GM21717 (cell line): ENCODE results near the gene B3GNT2.
"Not testable (repeated sequence)": the region's sequence is repeated elsewhere in the genome, so short reads cannot be mapped to it uniquely, and the experiment has no call there.

ENCODE experiments used
- ATAC-seq: cut with Tn5 transposase; IDR thresholded peaks from one replicate; pipeline ENCODE4 v1.9.1; 2021; ENCODE audit warnings: mild to moderate bottlenecking, moderate library complexity; ENCODE audit not compliant: unreplicated experiment

The B3GNT2 gene

DNA sequence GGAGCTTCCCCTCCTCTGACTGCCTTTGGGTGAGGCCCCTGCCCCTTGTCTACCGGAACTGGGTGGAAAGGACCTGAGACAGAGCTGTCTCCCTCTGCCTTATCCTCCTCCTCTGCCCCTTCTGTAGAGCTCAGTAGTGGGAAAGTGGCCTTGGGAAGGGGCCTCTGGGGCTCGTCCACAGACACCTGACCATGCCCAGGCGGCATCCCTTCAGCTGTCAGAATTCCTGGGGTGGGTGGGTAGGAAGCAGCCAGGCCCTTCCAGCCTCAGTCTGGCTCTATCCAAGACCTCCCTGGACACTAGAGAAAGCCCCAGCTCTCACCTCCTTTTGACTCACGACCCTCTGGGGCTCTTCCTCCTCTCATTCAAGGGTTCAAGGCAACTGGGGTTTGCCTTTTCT is 35.6 kb downstream of the B3GNT2 start:
- no peak for ATAC-seq

DNA sequence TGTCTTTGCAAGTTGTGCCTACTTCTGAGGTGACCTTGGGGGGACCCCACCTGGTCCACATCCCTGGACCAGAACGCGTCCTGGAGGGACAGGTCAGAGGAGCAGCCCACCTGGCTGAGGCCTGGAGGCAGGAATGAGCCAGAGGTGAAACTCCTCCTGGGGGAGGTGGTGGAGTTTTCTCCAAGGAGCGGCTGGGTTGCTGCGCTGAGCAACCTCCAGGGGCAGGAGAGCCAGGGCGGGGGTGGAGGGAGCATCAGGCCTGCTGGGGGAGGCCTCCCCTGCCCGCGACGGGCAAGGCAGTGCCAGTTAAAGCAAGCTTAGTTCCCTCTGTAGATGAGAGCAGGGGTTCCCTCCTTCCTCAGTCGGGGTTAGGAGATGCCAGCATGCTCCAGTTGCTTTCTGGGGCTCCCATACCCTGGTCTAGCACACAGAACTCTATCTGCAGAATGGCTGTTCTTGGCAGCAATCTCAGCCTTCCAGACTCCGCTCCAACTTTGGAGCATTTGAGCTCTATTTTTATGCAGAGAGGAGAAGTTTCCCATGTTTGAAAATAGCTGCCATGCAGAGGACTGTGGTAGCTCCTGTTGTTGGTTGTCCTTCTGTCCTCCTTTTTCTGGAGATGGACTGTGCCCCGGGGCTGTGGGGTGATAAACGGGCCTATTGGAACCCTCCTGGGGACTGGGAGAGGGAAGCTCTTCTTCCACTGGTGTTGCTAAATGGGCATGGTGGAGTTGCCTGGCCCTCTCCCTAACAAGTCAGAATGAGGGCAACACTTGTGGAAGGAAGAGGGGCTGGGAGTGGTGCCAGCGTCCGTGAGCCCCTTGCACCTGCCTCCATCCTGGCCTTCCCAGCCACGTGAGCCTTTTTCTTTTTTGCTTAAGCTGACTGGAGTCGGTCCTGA is 39.1 kb downstream of the B3GNT2 start:
- ATAC-seq: no peak

DNA sequence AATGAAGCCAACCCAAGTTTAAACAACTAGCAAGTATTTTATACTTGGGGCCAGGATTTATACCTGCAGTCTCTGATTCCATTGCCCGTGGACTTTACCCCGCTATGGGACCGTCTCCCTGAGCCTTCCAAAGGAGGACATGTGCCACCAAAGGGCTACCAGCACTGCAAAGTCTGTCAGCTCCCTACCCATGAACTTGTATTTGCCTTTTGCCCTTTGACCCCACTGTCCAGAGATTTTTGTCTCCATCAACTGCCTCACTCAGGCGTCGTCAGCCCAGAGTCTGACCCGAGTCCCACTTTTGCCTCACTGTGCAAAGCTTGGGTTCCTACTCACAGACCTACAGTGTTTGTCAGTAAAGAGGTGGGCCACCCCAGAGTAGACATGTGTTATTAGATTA is 40.6 kb downstream of the B3GNT2 start:
- no peak for ATAC-seq

DNA sequence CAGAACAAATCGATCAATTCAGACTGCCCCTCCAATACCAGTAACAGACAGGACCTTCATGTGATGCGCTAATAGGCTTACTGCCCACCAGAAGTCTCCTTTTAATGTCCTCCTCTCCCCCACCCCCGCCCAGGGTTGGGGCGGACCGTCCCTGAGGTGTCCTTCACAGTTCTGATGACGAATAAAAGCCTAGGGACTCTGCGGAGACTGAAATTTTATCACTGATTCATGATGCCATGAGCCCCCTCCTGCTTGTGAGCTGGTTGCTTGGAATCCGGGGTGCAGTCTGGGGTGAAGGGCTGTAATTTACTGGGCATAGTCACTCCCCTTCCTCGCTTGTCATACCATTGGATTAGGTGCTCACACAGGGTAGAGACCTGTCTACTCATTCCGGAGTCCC is 42.3 kb downstream of the B3GNT2 start:
- no peak for ATAC-seq

DNA sequence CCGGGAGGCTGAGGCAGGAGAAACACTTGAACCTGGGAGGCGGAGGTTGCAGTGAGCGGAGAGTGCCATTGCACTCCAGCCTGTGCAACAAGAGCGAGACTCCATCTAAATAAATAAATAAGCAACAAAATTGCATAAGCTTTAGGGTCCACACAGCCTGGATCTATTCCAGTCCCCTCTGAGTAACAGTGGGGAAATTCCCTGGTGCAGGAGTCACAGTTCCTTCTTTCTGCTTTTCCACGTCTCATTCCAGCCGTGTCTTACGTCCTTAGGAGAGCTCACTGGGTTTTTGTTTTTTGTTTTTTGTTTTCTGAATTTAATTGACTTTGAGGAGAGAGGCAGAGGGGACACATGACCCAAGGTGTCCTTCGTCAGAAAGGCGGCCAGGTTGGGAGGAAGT is 44.6 kb downstream of the B3GNT2 start:
- no peak for ATAC-seq

DNA sequence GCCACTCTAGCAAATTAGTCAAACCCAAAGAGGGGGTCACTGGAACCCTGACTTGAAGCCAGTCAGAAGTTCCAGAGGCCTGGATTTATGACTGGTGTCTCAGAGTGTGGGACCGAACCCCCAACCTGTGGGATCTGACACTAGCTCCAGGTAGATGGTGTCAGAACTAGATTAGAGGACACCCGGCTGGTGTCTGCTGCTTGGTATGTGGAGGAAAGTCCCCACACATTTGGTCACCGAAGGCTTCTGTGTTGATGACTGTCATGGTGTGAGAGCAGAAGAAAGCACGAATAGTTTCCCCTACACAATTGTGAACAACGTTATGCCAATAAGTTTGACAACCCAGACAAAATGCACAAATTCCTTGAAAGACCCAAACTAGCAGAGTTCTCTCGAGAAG is 48.1 kb downstream of the B3GNT2 start:
- ATAC-seq: no peak

DNA sequence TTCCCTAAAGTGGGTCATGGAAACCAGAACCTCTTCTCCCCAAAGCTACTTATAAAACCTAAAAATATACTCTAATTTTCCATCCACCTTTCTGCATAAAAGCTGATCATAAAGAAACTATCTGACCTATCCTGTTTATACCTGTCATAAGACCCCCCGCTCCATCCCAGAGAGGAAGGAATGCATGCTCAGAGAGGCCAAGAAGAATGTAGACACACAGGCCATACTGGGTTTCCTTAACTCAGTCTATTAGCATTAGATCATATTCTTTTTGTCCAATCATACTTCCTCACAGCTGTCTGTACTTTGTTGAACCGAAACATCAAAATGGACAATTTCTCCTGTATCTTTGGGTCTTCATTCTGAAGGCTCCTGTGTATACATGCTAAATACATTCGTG is 52.3 kb downstream of the B3GNT2 start:
- ATAC-seq: no peak

DNA sequence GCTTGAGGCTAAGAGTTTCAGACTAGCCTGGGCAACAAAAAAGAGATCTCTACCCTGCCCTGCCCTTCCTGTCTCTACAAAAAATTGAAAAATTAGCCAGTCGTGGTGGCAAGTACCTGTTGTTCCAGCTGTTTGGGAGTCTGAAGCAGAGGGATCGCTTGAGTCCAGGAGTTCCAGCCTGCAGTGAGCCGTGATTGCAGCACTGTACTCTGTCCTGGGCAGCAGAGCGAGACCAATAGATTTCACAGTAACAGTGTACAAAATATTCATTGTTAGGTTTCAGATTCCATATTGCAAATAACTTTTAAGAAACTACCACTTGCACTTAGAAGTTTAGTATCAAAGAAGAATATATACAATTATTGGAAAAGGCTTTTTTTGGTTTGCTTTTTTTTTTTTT is 54.3 kb downstream of the B3GNT2 start:
- ATAC-seq: no peak

DNA sequence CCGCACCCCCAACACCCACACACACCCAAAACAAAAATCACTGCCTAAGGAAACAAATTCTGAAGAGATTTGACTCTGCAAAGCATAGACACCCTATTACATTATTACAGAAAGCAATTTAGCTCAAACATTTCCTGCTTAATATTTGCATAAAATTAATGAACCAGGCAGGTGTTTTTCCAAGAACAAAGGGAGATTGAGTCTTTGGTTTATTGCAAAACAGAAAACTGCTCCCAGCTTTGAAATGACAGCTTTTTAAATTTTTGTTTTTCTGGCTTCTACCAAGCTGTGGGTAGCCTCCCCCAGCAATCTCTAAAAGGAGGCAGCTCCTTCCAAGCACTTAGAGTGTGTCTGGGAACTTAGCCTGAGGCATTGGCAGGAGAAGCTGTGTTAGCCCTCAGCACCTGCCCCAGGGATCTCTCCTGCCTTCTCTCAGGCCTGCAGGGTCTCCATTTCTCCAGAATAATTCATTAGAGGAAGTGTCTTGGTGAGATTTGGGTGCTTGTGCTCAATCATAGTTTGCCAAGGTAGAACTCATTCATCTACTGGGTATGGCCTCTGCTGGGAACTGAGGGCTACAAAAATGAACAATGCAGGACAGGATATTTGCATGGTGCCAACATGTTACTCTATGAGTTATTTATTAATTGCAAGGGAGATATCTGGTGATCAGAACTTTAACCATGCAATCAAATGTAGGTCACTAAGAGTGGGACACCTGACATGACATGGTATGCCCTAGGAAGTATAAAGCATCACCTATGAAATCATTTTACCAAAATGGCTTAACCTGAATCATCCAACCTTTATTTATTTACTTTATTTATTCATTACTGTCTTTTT is 58.7 kb downstream of the B3GNT2 start:
- ATAC-seq: no peak

DNA sequence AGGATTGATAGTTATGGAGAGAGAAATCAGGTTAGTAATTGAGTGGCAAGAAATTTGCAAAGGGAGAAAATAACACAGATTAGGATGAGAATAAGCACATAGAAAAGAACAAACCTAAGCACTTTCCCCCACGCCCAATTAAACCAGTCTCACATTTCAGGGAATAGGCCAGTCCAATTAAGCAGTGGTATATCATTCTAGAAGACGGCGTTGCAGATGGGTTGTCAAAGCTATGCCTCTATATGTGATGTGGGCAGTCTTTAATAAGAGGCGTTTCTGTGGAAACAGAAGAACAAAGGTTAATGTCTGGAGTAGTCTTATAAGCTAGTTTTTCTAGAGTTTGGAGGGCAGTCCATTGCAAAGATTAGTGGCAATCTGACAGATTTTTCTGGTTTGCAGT is 61.6 kb downstream of the B3GNT2 start:
- ATAC-seq: no peak

DNA sequence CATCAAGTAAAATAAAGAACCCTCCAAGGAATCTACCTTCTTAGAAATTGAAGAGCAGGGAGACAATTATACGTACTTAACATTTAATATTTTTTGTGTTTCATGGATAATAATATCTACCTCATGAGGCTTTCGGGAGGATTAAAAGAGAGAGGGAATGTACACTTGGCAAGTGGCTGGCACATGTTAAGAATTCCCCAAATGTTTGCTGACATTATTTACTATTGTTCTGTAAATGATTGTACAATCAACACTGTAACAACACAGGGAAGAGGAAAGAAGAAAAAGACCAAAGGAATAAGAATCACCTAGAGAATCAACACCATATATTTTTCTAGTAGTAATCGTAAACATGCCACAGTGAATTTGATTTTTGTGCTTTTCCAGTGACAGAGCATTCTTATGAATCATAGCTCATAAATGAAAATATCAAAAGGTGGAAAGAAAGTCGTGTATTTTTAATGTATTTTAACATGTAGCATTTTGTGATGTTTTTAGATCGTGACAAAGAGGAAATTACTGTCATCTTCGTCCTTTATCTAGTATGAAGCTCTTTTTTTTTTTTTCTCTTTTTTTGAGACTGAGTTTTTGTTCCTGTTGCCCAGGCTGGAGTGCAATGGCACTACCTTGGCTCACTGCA is 67.3 kb downstream of the B3GNT2 start:
- ATAC-seq: no peak

DNA sequence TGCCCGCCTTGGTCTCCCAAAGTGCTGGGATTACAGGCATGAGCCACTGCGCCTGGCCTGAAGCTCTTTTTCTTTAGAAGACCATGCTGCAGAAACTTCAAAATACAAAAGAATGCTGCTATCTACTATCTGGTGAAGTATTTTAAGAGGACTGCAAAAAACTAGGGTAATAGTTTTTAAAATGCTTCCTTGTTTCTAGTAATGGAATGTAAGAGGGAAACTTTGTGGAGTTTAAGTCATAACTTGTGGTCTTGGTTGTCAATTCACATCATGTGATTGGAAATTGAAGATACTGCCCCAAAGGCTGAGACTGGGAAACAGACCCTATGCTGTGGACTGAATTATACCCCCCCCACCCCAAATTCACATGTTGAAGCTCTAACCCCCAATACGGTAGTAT is 68.3 kb downstream of the B3GNT2 start:
- no peak for ATAC-seq

DNA sequence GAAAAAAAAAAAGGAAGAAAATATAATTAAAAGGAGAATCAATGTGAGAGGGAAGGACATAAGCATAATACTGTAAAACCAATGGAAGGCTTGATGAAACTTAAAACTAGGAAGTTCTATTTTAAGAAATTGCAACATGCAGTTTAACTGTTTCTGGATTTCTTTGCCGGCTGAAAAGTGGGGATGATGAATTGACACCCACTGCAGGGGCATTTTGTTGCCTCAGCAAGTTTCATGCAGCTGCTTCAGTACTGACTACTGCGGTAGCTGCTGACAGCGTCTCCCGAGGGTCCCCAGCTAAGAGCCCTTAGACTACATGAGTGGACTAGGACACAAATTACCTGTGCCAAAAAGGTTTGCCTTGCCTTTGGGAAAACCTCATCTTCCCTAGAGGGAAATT is 69.2 kb downstream of the B3GNT2 start:
- ATAC-seq: no peak

DNA sequence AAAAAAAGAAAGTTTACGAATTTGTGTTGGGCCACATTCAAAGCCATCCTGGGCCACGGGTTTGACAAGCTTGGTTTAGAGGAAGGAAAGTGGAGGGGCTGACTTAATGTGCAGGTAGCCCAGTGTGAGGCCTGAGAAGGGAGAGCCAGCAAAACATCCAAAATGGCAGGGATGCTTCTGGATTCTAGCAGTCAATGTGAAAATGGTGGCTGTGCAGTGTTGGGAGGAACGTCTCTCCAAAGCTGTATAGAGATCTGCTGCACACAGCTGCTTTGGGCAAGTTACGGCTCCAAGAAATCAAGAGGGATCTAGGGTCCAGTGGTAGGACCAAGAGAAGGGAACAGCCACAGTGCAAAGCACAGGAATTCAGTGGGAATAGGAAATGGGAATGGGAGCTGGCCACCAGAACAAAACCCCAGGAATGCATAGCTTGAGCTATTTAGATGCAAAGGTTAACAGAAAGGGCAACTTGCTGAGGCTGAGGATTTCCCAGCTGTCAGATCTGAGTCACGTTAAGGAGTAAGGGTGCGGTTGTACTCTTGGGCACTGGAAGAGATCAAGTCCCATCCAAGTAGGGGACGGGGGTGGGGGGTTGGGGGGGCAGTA is 70.6 kb downstream of the B3GNT2 start:
- no peak for ATAC-seq

DNA sequence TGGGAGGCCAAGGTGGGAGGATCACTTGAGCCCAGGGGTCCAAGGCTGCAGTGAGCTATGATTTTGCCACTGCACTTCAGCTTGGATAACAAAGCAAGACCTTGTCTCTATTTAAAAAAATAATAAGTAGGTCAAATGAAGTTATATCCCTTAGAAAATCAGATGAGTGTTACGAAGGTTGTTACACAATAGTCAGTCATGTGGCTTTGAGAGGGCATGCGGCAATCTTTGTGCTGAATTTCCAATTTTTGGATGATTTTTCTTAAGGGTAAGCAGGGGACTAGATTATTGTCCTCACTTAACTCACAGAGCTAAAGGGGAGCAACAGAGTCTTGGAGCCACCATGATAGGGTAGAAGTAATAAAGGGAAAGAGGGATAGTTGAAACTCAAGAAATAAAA is 71.8 kb downstream of the B3GNT2 start:
- ATAC-seq: no peak

DNA sequence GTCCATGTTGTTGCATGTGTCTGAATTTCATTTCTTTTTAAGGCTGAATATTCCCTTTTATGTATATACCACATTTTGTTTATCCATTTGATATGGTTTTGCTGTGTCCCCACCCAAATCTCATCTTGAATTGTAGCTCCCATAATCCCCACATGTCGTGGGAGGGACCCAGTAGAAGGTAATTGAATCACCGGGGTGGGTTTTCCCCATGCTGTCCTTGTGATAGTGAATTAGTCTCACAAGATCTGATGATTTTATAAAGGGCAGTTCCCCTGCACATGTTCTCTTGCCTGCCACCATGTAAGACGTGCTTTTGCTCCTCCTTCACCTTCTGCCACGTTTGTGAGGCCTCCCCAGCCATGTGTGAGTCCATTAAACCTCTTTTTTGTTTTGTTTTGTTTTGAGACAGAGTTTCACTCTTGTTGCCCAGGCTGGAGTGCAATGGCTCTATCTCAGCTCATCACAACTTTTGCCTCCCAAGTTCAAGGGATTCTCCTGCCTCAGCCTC is 72.8 kb downstream of the B3GNT2 start:
- not testable (repeated sequence) for ATAC-seq

DNA sequence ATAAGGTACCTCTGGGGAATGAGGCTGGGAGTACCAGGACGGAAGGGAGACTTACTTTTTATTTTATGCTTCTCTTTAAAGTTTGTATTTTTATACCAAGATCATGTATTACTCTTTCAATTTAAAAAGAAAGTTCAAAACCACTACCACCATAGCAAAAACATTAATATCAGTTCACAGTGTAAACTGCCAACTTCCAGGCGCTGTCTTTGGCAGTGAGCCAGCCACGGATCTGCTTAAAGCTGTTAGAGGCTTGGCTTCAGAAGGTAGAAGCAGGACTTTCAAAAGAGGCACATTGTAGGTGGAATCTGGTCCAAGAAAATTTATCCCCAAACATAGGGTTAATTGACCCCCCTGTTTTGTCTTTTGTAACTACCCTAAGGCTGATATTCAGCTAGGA is 74.8 kb downstream of the B3GNT2 start:
- no peak for ATAC-seq
